ENCODE measurements around the gene NDUFS8.

- TF ChIP-seq REXO4 (CRISPR knock-in tag; IDR thresholded peaks at IDR 0.05; ENCODE audit: borderline replicate concordance) (no peak), JUN (CRISPR knock-in tag; IDR thresholded peaks at IDR 0.05) (no peak), CTCF (CRISPR knock-in tag; IDR thresholded peaks at IDR 0.05) (no peak), ZNF75D (CRISPR knock-in tag; IDR thresholded peaks at IDR 0.05; ENCODE audit: borderline replicate concordance) (no peak), KLF12 (CRISPR knock-in tag; IDR thresholded peaks at IDR 0.05; ENCODE audit: borderline replicate concordance) (no peak), NFE2L2 (IDR thresholded peaks at IDR 0.05; ENCODE audit: low read length) (no peak), TP53 (CRISPR knock-in tag; conservative IDR thresholded peaks at IDR 0.05) (no peak), U2AF2 (IDR thresholded peaks at IDR 0.05; ENCODE audit: low read depth, low read length) (no peak), SUZ12 (IDR thresholded peaks at IDR 0.05; ENCODE audit: low read depth, low read length) (no peak), RFX3 (CRISPR knock-in tag; IDR thresholded peaks at IDR 0.05) (no peak), RERE (CRISPR knock-in tag; IDR thresholded peaks at IDR 0.05; ENCODE audit: low read depth) (no peak), MAFK (conservative IDR thresholded peaks at IDR 0.05 in 1 of 2, IDR thresholded peaks at IDR 0.05 in 1 of 2; ENCODE audit: low read length in 2 of 2) (no peak)
Measured at GRCh38 chr11:68043029-68043348, 12.5 kb downstream of the NDUFS8 start.
